Measurements from ENCODE around the gene CALML5.

The CALML5 gene

DNA sequence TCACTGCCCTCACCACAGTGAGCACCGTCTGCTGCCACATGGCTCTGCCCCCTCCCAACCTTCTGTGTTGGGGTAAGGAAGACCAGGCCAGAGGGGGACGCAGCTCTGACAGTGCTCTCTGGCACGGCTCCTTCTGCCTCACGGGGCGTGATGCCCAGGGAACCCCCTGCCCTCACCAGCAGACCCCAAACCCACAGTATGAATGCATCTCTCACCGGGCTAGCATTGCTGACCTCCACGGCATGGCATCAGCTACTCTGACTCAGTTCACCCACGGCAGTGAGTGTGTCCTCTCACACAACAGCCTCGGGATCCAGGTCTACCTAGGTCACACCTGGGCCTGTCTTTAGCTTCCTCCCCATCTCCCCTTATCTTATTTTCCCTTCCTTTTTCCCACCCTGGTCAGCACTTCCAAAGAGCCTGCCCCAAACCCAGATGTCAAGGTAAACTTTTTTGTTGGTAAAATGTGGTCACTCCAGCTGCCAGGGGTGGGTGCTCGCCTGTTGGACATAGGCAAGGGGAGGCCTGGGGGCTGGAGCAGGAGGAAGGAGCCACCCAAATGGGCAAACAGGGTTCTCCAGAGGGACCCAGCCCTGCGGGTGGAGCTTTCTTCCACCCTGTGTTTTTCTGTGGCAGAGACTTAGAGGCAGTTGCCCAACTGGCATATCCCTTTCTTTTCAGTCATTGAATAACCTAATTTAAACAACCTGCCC, 29.8 kb upstream of the CALML5 start:
- no peaks in the 10 kb centered on the region for H3K36me3 Mint-ChIP-seq (ENCODE audit: low read depth)

DNA sequence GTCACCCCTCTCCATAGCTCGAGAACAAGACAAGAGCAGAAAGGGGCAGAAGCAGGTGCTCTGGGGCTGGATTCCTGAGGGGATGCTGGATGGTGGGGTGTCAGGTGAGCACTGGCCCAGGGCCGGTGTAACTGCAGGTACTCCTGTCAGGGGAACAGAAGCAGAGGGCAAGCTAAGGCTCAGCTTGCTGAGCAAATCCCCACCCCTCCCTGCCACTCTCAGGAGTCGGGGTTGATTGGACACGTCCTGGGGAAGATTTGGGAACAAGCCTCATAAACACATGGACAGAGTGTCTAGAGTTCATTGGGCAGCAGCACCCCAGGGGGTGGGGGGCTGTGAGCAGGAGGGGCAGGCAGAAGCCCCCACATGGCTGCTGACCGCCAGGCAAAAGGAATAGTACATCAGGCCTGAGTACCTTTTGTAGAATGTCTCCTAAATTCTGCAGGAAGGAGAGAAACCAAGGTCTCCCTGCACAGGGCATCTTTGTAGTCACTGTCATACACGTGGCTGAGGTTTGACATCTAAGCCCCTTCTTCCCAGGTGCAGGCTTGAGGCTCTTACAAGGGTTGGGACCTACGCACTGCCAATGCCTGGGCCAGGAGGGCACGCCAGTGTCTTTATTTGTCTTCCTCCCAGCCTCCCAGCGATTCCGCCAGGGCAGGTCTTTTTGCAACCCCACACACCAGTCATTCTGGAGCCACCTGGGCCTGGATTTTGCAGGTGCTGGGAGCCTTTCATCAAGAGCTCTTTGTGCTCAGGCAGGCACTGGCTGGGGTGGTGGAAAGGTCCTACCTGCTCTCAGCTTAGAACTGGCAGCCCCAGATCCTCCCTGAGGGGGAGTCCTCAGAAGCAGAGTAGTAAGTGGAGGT, 28.2 kb upstream of the CALML5 start:
- peaks cover 2% of the 10 kb centered on the region for H3K27me3 Mint-ChIP-seq
- no peak overlapping the region for H3K27ac Mint-ChIP-seq

More for the DNA sequence above, 29.8 kb upstream of the CALML5 start:
- no peak for ATAC-seq
- Mint-ChIP-seq H3K27me3 (peaks cover 2% of the 10 kb centered on the region), H3K9me3 (no peaks in the 10 kb centered on the region), H3K4me1 (no peaks in the 10 kb centered on the region), H3K27ac (no peak overlapping the region), H3K4me3 (no peak overlapping the region)
- no peak for DNase-seq

DNA sequence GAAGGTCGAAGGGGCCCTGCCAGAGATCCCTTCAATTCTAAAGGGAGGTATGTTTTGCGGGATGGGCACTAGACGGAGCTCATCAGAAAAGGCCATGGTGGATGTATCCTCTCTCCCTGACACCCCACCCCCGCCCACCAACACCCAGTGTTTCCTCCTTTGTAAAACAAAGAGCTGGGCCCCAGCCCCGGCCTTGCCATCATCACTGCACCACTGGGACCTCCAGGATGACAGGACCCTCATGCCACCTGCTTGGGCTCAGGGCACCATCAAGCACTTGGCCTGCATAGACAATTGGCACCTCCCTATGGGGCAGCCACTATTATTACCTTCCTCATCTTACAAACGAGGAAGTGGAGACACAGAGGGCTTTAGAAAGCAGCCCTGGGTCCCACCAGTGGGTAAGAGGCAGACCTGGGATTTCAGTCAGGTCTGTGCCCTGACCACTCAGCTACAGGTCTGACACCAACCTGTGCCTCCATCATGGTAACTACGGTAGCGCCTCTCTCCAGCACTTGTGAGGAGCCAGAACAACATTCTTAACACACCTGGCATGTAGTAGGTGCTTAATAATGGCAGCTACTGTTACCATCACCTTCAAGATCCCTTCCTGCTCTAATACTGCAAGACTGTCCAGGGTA, 27.4 kb upstream of the CALML5 start:
- Mint-ChIP-seq H3K27me3 (peaks cover 2% of the 10 kb centered on the region), H3K9me3 (no peaks in the 10 kb centered on the region), H3K4me3 (no peak overlapping the region), H3K36me3 (ENCODE audit: low read depth) (no peaks in the 10 kb centered on the region), H3K27ac (no peak overlapping the region), H3K4me1 (no peaks in the 10 kb centered on the region)
- DNase-seq (no peak), ATAC-seq (no peak)

More for the DNA sequence above, 28.2 kb upstream of the CALML5 start:
- no peaks in the 10 kb centered on the region for H3K4me1 Mint-ChIP-seq
- no peak overlapping the region for H3K4me3 Mint-ChIP-seq
- H3K9me3 Mint-ChIP-seq = no peaks in the 10 kb centered on the region
- H3K36me3 Mint-ChIP-seq (ENCODE audit: low read depth) = no peaks in the 10 kb centered on the region
- no peak for ATAC-seq
- DNase-seq = no peak

DNA sequence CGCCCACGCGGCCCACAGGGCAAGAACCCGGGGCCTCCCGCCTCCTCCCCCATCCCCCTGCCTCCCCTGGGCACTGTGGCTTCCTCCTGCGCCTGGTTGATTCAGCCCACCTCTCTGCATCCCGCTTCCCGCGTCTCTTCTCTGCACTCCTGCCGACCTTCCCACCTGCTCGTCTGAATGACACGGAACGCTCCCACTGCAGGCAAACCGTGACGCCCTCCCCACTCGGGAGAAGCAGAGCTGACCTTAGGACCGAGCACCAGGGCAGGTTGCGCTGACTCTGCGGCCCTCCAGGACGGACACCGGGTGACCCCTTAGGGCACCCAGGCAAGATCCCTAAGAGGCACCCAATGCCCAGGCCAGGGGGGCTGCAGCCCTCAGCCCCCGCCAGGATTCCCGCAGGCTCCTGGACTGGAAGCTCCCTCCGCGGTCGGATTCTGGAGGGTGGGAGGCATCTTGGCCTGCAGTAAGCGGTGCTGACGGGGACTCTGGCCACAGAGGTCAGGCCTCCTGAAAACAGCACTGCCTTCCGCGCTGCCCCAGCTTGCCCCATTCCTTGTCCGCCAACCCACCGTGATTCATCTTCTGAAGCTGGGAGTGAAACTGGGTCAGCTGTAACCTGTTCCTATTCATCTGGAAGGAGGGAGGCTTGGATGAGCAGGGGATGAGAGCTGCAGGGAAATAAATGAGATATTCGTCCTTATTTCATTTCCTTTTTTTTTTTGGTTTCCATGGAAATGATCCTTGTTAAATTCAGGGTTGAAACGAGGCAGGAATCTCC, 26.4 kb upstream of the CALML5 start:
- ATAC-seq (no peak), DNase-seq (no peak)
- Mint-ChIP-seq H3K27me3 (peaks cover 2% of the 10 kb centered on the region), H3K4me1 (no peaks in the 10 kb centered on the region), H3K36me3 (ENCODE audit: low read depth) (no peaks in the 10 kb centered on the region), H3K27ac (no peak overlapping the region), H3K9me3 (no peaks in the 10 kb centered on the region), H3K4me3 (no peak overlapping the region)

DNA sequence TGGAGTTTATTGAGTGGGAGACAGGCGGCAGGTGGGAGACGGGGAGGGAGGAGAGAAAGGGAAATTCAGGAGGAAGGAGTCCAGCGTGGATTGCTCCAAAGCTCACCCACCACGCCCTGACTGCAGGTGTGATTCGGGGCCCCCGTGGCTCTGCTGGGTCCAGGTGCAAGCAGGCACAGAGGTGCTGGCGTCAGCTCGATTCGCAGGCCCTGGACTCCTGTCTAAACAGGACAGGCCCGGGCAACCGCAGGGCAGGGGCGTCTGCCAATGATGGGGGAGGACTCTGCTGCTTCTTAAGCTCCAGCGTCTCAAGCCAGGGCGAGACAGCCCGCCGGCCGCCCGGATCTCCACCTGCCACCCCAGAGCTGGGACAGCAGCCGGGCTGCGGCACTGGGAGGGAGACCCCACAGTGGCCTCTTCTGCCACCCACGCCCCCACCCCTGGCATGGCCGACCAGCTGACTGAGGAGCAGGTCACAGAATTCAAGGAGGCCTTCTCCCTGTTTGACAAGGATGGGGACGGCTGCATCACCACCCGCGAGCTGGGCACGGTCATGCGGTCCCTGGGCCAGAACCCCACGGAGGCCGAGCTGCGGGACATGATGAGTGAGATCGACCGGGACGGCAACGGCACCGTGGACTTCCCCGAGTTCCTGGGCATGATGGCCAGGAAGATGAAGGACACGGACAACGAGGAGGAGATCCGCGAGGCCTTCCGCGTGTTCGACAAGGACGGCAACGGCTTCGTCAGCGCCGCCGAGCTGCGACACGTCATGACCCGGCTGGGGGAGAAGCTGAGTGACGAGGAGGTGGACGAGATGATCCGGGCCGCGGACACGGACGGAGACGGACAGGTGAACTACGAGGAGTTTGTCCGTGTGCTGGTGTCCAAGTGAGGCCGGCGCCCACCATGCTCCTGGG, 25.5 kb upstream of the CALML5 start, which contains the start of gene CALML3:
TSS of gene CALML3 (plus strand) at position 321 of the 920 bp plus-strand sequence. CDS start at position 446, 125 bp downstream.
- Mint-ChIP-seq H3K27ac (no peak within 1 kb of the TSS), H3K4me1 (no peaks in the 10 kb centered on the region), H3K36me3 (ENCODE audit: low read depth) (no peaks in the 10 kb centered on the region), H3K27me3 (peaks cover 2% of the 10 kb centered on the region), H3K9me3 (no peaks in the 10 kb centered on the region), H3K4me3 (no peak within 1 kb of the TSS)
- ATAC-seq = no peak
- no peak for DNase-seq

DNA sequence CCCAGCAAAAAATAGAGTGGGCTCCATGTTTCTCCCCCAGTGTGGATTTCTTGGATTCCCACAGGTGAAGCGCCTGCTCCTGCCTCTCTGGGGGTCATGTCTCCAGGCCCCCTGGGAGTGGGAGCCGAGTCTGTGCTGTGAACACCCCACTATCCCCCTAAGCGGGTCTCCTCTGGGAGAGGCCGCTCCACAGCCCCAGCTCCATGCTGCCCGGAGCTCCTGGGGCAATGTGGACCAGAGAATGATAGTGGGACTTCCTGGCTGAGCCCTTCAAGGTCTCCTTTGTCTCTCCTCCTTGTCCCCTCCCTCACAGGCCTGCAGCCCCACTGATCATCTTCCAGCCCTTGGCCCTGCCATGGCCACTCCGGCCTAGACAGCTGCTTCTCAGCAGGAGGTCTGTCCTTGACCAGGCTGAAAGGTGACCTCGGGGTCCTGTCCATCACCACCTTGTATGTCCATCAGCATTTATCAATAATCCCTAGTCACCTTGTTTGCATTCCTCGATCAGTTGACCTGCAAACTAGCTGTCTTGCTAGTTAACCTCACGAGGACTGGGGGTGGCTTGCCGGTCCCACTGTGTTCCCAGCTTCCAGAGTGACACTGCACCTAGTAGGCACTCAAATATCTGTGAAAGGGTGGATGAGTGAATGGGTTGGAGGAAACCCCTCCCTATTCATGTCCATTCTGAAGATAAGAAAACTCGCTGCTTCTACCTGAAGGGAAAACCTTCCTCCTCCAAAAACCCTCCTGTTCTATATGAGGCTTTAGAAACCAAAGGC, 24.6 kb upstream of the CALML5 start:
- Mint-ChIP-seq H3K9me3 (no peaks in the 10 kb centered on the region), H3K4me3 (no peak overlapping the region), H3K36me3 (ENCODE audit: low read depth) (no peaks in the 10 kb centered on the region), H3K27me3 (peaks cover 2% of the 10 kb centered on the region), H3K4me1 (no peaks in the 10 kb centered on the region), H3K27ac (no peak overlapping the region)
- DNase-seq (no peak), ATAC-seq (no peak)

DNA sequence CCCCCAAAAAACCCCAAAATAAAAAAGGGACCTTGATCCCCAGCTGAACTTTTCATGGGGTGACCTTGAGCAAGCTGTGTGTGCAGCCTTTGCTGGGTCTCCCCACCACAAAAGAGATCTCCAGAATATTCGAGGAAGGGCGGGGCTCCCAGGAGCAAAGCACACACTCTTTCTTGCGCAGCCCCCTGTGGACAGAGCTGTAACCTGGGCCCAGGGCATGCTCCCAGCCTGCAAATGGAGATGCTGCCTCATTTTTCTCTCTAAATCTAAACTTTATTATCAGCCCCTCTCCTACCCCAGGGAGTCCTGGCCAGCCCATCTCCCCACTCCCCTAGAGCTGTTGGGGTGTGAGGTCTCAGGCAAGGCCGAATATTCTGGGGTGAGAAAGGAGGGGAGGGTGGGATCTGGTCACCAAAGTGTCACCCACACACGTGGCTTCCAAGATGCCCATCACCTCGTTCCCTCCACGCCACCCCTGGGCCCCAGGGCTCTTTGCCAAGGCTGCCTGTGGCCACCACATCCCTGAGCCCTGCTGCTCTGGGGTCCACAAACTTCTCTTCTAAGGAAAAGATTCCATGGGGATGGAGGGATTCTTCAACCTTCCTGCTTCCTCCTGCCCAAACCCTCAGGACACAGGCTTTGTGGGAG, 23.7 kb upstream of the CALML5 start:
- H3K27ac Mint-ChIP-seq = no peak overlapping the region
- H3K36me3 Mint-ChIP-seq (ENCODE audit: low read depth) = no peaks in the 10 kb centered on the region
- H3K4me1 Mint-ChIP-seq = no peaks in the 10 kb centered on the region
- peaks cover 2% of the 10 kb centered on the region for H3K27me3 Mint-ChIP-seq
- ATAC-seq (no peak), DNase-seq (no peak)
- H3K4me3 Mint-ChIP-seq = no peak overlapping the region
- no peaks in the 10 kb centered on the region for H3K9me3 Mint-ChIP-seq

DNA sequence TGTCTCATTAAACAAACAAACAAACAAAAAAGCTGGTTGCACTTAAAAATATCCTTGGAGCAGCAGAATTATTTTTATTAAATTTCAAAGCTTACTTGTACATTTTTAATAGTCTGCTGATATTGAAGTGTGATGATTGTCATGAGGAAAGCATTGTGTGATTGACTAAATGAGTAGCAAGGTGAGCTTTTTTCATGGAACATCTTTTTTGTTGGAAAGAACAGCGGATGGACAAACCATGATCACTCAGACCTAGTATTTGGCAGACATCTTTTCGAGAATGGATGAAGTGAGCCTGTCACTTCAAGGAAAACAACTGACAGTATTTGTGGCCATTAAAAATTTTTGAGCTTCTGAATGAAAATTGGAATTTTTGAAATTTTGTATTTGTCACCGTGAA, 19.7 kb upstream of the CALML5 start:
- Mint-ChIP-seq H3K4me3 (no peak overlapping the region), H3K9me3 (no peaks in the 10 kb centered on the region), H3K36me3 (ENCODE audit: low read depth) (no peaks in the 10 kb centered on the region), H3K27me3 (peaks cover 3% of the 10 kb centered on the region), H3K4me1 (no peaks in the 10 kb centered on the region), H3K27ac (no peak overlapping the region)
- DNase-seq = no peak
- ATAC-seq = no peak

DNA sequence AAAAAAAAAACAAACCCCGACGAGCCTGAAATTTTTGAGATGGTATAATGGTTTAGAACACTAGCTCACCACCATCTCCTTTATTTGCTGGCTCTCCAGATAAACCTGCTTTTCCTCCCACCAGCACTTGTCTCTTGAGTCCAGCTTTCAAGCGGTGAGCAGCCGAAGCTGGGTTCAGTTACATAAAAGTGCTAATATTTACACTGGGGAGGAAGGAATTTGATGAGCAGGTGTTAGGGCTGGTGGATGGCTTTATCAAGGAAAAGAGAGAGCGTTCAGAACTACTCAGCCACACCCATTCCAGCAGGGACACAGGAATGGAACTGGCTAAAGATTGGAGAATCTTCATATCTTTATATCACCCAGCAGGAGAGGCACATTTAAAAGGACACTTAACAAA, 18.8 kb upstream of the CALML5 start:
- H3K9me3 Mint-ChIP-seq = no peaks in the 10 kb centered on the region
- H3K36me3 Mint-ChIP-seq (ENCODE audit: low read depth) = no peaks in the 10 kb centered on the region
- ATAC-seq = no peak
- H3K27me3 Mint-ChIP-seq = peaks cover 3% of the 10 kb centered on the region
- no peak overlapping the region for H3K27ac Mint-ChIP-seq
- H3K4me3 Mint-ChIP-seq = no peak overlapping the region
- H3K4me1 Mint-ChIP-seq = peaks cover 4% of the 10 kb centered on the region
- no peak for DNase-seq

DNA sequence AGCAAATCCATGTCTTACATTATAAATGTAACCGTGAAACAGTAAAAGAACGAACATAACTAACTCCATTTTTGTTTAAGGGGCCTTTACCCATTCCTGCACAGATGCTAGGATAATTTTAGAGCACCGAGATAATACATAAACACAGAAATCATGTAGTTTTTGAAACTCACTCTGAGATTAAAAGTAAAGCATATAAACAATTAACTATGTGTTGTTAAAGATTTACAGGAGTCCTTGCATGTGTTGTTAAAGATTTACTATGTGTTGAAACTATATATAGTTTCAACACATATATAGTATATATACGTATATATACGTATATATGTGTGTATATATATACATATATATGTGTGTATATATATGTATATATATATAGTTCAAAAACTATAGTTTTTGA, 18.2 kb upstream of the CALML5 start:
- H3K27me3 Mint-ChIP-seq = peaks cover 4% of the 10 kb centered on the region
- H3K4me3 Mint-ChIP-seq = no peak overlapping the region
- no peaks in the 10 kb centered on the region for H3K36me3 Mint-ChIP-seq (ENCODE audit: low read depth)
- H3K27ac Mint-ChIP-seq = no peak overlapping the region
- ATAC-seq (no peak), DNase-seq (no peak)
- no peaks in the 10 kb centered on the region for H3K9me3 Mint-ChIP-seq
- peaks cover 9% of the 10 kb centered on the region for H3K4me1 Mint-ChIP-seq

DNA sequence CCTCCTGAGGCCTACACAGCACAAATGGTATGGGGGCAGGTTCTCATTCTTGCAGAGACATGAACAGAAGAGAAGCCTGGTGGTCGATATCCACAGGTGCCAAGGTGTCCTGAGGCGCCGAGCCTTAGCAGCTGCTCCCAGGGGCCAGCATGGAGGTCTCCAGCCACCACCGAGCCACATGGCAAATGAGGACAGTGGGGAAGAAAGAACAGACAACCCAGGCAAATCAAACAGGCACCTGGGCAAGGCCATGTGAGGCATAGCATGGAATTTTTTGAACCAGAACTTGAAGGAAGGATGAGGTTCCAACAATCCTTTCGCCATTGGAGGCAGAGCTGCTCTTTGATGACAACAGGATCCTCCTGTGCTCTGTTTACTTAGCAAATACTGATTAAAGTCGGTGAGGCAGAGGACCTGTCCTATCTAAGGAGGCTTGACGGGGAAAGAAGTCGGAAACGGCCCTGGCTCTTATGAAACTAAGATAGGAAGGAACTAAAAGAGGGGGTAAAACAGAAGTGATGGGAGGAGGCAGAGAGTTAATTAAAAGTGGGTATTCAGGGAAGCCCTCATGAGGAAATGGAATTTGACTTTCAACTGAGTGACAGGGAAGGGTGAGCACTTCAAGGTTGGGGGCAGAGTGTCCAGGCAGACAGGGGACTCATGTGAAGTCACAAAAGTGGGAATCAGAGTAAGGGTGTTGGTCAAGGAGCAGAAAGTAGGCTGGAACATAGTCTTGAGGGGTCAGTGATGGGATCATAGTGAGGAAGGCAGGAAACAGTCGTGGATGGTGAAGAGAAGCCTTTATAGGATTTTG, 16.8 kb upstream of the CALML5 start:
- ATAC-seq (no peak), DNase-seq (no peak)
- H3K9me3 Mint-ChIP-seq = no peaks in the 10 kb centered on the region
- no peak overlapping the region for H3K4me3 Mint-ChIP-seq
- H3K27ac Mint-ChIP-seq = no peak overlapping the region
- peaks cover 9% of the 10 kb centered on the region for H3K4me1 Mint-ChIP-seq
- H3K36me3 Mint-ChIP-seq (ENCODE audit: low read depth) = no peaks in the 10 kb centered on the region
- H3K27me3 Mint-ChIP-seq = peaks cover 5% of the 10 kb centered on the region
